ENCODE results near the gene LARGE1.

LARGE1 gene

DNA sequence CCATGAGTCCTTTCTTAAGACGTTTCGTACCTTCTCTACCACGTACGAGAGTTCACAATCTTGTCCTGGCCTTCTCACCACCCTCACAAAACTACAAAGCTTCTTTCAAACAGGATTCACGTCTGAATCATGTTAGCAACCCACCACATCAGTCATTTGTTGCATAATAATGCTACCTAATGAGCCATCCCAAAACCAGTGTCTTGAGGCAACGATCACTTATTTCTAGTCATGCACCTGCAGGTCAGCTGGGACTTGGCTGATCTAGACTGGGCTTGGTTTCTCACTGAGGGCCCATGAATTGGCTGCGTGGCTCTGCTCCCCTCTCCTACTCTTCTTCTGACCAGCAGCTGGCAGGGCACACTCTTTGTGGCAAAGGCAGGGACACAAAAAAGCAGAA lies 28.3 kb downstream of the LARGE1 start:
- Histone ChIP-seq H2AFZ (ENCODE audit: low read depth, low read length, severe bottlenecking) (no peak overlapping the region), H3K79me2 (ENCODE audit: insufficient read depth, low read length) (no peaks in the 10 kb centered on the region), H3K9ac (ENCODE audit: low read length) (no peak overlapping the region), H3K27me3 (ENCODE audit: low read length) (no peaks in the 10 kb centered on the region), H4K20me1 (ENCODE audit: low read depth, low read length) (no peaks in the 10 kb centered on the region), H3F3A (ENCODE audit: insufficient read depth) (no peaks in the 10 kb centered on the region), H3K4me2 (ENCODE audit: low read depth, low read length, poor library complexity, severe bottlenecking) (no peak overlapping the region), H3K9me3 (ENCODE audit: insufficient read depth, low read length) (no peaks in the 10 kb centered on the region), H3K36me3 (ENCODE audit: low read length) (no peaks in the 10 kb centered on the region), H3K9me2 (replicated peaks; ENCODE audit: insufficient read depth, low read length) (no peaks in the 10 kb centered on the region), H3K4me3 (ENCODE audit: insufficient read depth, low read length, poor library complexity, severe bottlenecking) (no peak overlapping the region), H3K27ac (ENCODE audit: low read depth, low read length) (no peak overlapping the region)
- TF ChIP-seq, protein P1, sequence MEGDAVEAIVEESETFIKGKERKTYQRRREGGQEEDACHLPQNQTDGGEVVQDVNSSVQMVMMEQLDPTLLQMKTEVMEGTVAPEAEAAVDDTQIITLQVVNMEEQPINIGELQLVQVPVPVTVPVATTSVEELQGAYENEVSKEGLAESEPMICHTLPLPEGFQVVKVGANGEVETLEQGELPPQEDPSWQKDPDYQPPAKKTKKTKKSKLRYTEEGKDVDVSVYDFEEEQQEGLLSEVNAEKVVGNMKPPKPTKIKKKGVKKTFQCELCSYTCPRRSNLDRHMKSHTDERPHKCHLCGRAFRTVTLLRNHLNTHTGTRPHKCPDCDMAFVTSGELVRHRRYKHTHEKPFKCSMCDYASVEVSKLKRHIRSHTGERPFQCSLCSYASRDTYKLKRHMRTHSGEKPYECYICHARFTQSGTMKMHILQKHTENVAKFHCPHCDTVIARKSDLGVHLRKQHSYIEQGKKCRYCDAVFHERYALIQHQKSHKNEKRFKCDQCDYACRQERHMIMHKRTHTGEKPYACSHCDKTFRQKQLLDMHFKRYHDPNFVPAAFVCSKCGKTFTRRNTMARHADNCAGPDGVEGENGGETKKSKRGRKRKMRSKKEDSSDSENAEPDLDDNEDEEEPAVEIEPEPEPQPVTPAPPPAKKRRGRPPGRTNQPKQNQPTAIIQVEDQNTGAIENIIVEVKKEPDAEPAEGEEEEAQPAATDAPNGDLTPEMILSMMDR (IDR thresholded peaks at IDR 0.05; ENCODE audit: insufficient read depth, low read length, poor library complexity, severe bottlenecking) = no peak
- no peak for TF ChIP-seq EZH2phosphoT487 (conservative IDR thresholded peaks at IDR 0.05; ENCODE audit: low read length)

- Histone ChIP-seq H3K27ac (ENCODE audit: low read depth, low read length) (no peak overlapping the region), H3K9ac (ENCODE audit: low read length) (no peak overlapping the region), H3K4me2 (ENCODE audit: low read depth, low read length, poor library complexity, severe bottlenecking) (no peak overlapping the region), H3K36me3 (ENCODE audit: low read length) (no peaks in the 10 kb centered on the region), H2AFZ (ENCODE audit: low read depth, low read length, severe bottlenecking) (no peak overlapping the region), H3F3A (ENCODE audit: insufficient read depth) (no peaks in the 10 kb centered on the region), H3K27me3 (ENCODE audit: low read length) (no peaks in the 10 kb centered on the region), H3K4me3 (ENCODE audit: insufficient read depth, low read length, poor library complexity, severe bottlenecking) (no peak overlapping the region), H4K20me1 (ENCODE audit: low read depth, low read length) (no peaks in the 10 kb centered on the region), H3K9me3 (ENCODE audit: insufficient read depth, low read length) (no peaks in the 10 kb centered on the region), H3K79me2 (ENCODE audit: insufficient read depth, low read length) (no peaks in the 10 kb centered on the region), H3K9me2 (replicated peaks; ENCODE audit: insufficient read depth, low read length) (no peaks in the 10 kb centered on the region)
- TF ChIP-seq, protein P1 (IDR thresholded peaks at IDR 0.05; ENCODE audit: insufficient read depth, low read length, poor library complexity, severe bottlenecking) = no peak
- TF ChIP-seq EZH2phosphoT487 (conservative IDR thresholded peaks at IDR 0.05; ENCODE audit: low read length) = no peak
Observed at GRCh38 chr22:33891455-33891854, 28.8 kb downstream of the LARGE1 start.

DNA sequence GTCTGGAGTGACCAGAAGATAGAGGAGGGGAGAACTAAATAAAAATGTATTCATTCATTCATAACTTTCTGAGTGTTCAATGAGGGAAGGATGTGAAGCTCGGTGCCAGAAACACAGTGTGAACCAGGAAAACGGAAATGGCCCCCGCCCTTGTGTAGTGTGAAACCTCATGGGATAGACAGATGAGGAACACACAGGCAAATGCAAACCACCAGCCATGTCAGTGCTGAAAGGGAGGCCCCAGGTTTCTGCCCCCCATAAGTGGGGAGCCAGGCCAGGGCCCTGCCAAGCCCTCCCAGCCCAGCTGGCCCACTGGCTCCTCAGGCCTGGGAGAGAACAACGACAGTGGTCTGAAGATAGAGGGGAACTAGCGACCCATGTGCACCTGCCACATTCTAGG lies 30.5 kb downstream of the LARGE1 start:
- no peaks in the 10 kb centered on the region for H3K9me3 ChIP-seq (ENCODE audit: insufficient read depth, low read length)
- no peaks in the 10 kb centered on the region for H4K20me1 ChIP-seq (ENCODE audit: low read depth, low read length)
- TF ChIP-seq, protein P1 (IDR thresholded peaks at IDR 0.05; ENCODE audit: insufficient read depth, low read length, poor library complexity, severe bottlenecking) = no peak
- TF ChIP-seq EZH2phosphoT487 (conservative IDR thresholded peaks at IDR 0.05; ENCODE audit: low read length) = no peak
- no peak overlapping the region for H3K4me2 ChIP-seq (ENCODE audit: low read depth, low read length, poor library complexity, severe bottlenecking)
- no peaks in the 10 kb centered on the region for H3K36me3 ChIP-seq (ENCODE audit: low read length)
- no peak overlapping the region for H3K4me3 ChIP-seq (ENCODE audit: insufficient read depth, low read length, poor library complexity, severe bottlenecking)
- no peak overlapping the region for H2AFZ ChIP-seq (ENCODE audit: low read depth, low read length, severe bottlenecking)
- no peaks in the 10 kb centered on the region for H3K27me3 ChIP-seq (ENCODE audit: low read length)
- H3F3A ChIP-seq (ENCODE audit: insufficient read depth) = no peaks in the 10 kb centered on the region
- no peak overlapping the region for H3K27ac ChIP-seq (ENCODE audit: low read depth, low read length)
- H3K9me2 ChIP-seq (replicated peaks; ENCODE audit: insufficient read depth, low read length) = no peaks in the 10 kb centered on the region
- no peaks in the 10 kb centered on the region for H3K79me2 ChIP-seq (ENCODE audit: insufficient read depth, low read length)
- no peak overlapping the region for H3K9ac ChIP-seq (ENCODE audit: low read length)

Measured in SU-DHL-6 (cell line).